WERI-Rb-1 (cell line): ENCODE data around the gene CEP97.

Experiments
- DNase-seq: peaks from one replicate; pipeline ENCODE4 v3.0.0-alpha.2; 2020
- H3K27ac ChIP-seq: fragments of 250-450 bp; sonication (Bioruptor Pico); 2 replicates; pipeline ENCODE4 v1.5.1; 2020; ENCODE audit warnings: mild to moderate bottlenecking, moderate library complexity
- H3K27me3 ChIP-seq: fragments of 250-450 bp; sonication (Bioruptor Pico); 2 replicates; pipeline ENCODE4 v1.5.1; 2021; ENCODE audit warnings: mild to moderate bottlenecking, low read depth, moderate library complexity; ENCODE audit not compliant: insufficient read depth, severe bottlenecking
- H3K36me3 ChIP-seq: fragments of 250-450 bp; sonication (Bioruptor Pico); 2 replicates; pipeline ENCODE4 v1.5.1; 2020; ENCODE audit warnings: mild to moderate bottlenecking, moderate library complexity
- H3K4me3 ChIP-seq: 2 replicates; pipeline ENCODE4 v1.5.1; 2011; ENCODE audit warnings: low read depth, mild to moderate bottlenecking, control low read depth, low read length
- H3K9me3 ChIP-seq: fragments of 250-450 bp; sonication (Bioruptor Pico); 2 replicates; pipeline ENCODE4 v1.5.1; 2021; ENCODE audit warnings: mild to moderate bottlenecking, moderate library complexity; ENCODE audit not compliant: severe bottlenecking
- CTCF ChIP-seq: IDR thresholded peaks from 2 replicates; pipeline ENCODE4 v1.5.1; 2011; ENCODE audit warnings: low read depth, mild to moderate bottlenecking, control low read depth, inconsistent platforms, low read length

CEP97 gene

GRCh38 chr3:101709126-101709525 lies 15.3 kb upstream of the CEP97 start:
- Histone ChIP-seq H3K36me3 (no peaks in the 10 kb centered on the region), H3K9me3 (no peaks in the 10 kb centered on the region), H3K27ac (no peak overlapping the region), H3K27me3 (no peaks in the 10 kb centered on the region), H3K4me3 (no peak overlapping the region)
- TF ChIP-seq CTCF, result no peak
- DNase-seq, result no peak

GRCh38 chr3:101718455-101718854 lies 6.0 kb upstream of the CEP97 start:
- H3K4me3 ChIP-seq, result no peak overlapping the region
- no peaks in the 10 kb centered on the region for H3K9me3 ChIP-seq
- no peak overlapping the region for H3K27ac ChIP-seq
- no peaks in the 10 kb centered on the region for H3K36me3 ChIP-seq
- DNase-seq, result no peak
- no peaks in the 10 kb centered on the region for H3K27me3 ChIP-seq
- no peak for TF ChIP-seq CTCF

GRCh38 chr3:101719604-101720185 lies 4.7 kb upstream of the CEP97 start:
- Histone ChIP-seq H3K9me3 (no peaks in the 10 kb centered on the region), H3K36me3 (no peaks in the 10 kb centered on the region), H3K4me3 (no peak overlapping the region), H3K27ac (no peak overlapping the region), H3K27me3 (no peaks in the 10 kb centered on the region)
- no peak for TF ChIP-seq CTCF
- no peak for DNase-seq

- H3K27me3 ChIP-seq, result no peaks in the 10 kb centered on the region
- 0 out of 2 replicates have a peak overlapping the region, but pooled peaks have one; percentile 0 for H3K27ac ChIP-seq
- no peak overlapping the region for H3K4me3 ChIP-seq
- no peak for DNase-seq
- no peak for TF ChIP-seq CTCF
- no peaks in the 10 kb centered on the region for H3K9me3 ChIP-seq
- peaks cover 3% of the 10 kb centered on the region; the same call in 1 of the 2 replicates for H3K36me3 ChIP-seq
Measured at GRCh38 chr3:101720851-101721840, 3.3 kb upstream of the CEP97 start.

- no peak overlapping the region for H3K4me3 ChIP-seq
- TF ChIP-seq CTCF, result no peak
- DNase-seq, result no peak
- H3K36me3 ChIP-seq, result peaks cover 15% of the 10 kb centered on the region
- H3K27ac ChIP-seq, result no peak overlapping the region
- H3K9me3 ChIP-seq, result no peaks in the 10 kb centered on the region
- no peaks in the 10 kb centered on the region for H3K27me3 ChIP-seq
Measured at GRCh38 chr3:101722394-101723173, 1.8 kb upstream of the CEP97 start.
